HG03571 (cell line): ENCODE data around the gene ALPP.
"Not testable (repeated sequence)": the region's sequence is repeated elsewhere in the genome, so short reads cannot be mapped to it uniquely, and the experiment has no call there.

Experiments
- ATAC-seq: cut with Tn5 transposase; IDR thresholded peaks from one replicate; pipeline ENCODE4 v1.9.1; 2021; ENCODE audit not compliant: unreplicated experiment

The ALPP gene

GRCh38 chr2:232400256-232401015 is 21.9 kb downstream of the ALPP start:
- no peak for ATAC-seq

GRCh38 chr2:232402518-232402917 is 24.0 kb downstream of the ALPP start:
- no peak for ATAC-seq

GRCh38 chr2:232405943-232406510 is 27.5 kb downstream of the ALPP start:
- ATAC-seq, result no peak

GRCh38 chr2:232406556-232407310 is 28.2 kb downstream of the ALPP start, which contains the start of gene ALPG:
Gene ALPG (plus strand): TSS chr2:232406844. CDS start chr2:232406895, 51 bp downstream.
- no peak for ATAC-seq

- not testable (repeated sequence) for ATAC-seq
These were observed 29.0 kb downstream of the ALPP start for GRCh38 chr2:232407428-232408150.

GRCh38 chr2:232408269-232408668 is 29.7 kb downstream of the ALPP start:
- ATAC-seq, result not testable (repeated sequence)

- not testable (repeated sequence) for ATAC-seq
These were observed 31.1 kb downstream of the ALPP start for GRCh38 chr2:232409617-232410016.

GRCh38 chr2:232410238-232410900 is 31.8 kb downstream of the ALPP start:
- no peak for ATAC-seq

GRCh38 chr2:232411901-232412629 is 33.5 kb downstream of the ALPP start:
- no peak for ATAC-seq

- no peak for ATAC-seq
These were observed 34.4 kb downstream of the ALPP start for GRCh38 chr2:232412986-232413385.

GRCh38 chr2:232415138-232415690 is 36.7 kb downstream of the ALPP start:
- no peak for ATAC-seq

GRCh38 chr2:232415736-232416520 is 37.4 kb downstream of the ALPP start:
- no peak for ATAC-seq

GRCh38 chr2:232416521-232417470 is 38.2 kb downstream of the ALPP start:
- ATAC-seq, result no peak

- ATAC-seq, result no peak
These were observed 38.9 kb downstream of the ALPP start for GRCh38 chr2:232417489-232417888.

GRCh38 chr2:232418056-232418455 is 39.5 kb downstream of the ALPP start:
- no peak for ATAC-seq

GRCh38 chr2:232418466-232419244 is 40.1 kb downstream of the ALPP start:
- no peak for ATAC-seq
